HG02981 (cell line): ENCODE measurements around the gene SNRNP25.

ENCODE experiments used
- ATAC-seq: cut with Tn5 transposase; IDR thresholded peaks from one replicate; pipeline ENCODE4 v1.9.1; 2021; ENCODE audit warnings: mild to moderate bottlenecking, moderate library complexity; ENCODE audit not compliant: unreplicated experiment

The SNRNP25 gene

DNA sequence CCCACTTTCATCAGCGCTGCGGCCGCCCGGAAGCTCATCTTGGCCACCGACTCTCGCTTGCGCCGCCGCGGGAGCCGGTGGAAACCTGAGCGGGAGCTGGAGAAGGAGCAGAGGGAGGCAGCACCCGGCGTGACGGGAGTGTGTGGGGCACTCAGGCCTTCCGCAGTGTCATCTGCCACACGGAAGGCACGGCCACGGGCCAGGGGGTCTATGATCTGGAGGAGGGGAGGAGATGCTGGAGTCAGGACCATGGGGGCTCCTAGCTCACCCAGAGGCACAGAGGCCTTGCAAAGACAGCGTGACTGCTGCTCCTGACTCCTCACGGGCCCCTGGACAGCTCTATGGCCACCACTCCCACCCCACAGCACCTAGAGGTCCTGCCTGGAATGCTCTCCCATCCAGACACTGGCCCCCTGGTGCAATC, 9.4 kb downstream of the SNRNP25 start:
- ATAC-seq: no peak

DNA sequence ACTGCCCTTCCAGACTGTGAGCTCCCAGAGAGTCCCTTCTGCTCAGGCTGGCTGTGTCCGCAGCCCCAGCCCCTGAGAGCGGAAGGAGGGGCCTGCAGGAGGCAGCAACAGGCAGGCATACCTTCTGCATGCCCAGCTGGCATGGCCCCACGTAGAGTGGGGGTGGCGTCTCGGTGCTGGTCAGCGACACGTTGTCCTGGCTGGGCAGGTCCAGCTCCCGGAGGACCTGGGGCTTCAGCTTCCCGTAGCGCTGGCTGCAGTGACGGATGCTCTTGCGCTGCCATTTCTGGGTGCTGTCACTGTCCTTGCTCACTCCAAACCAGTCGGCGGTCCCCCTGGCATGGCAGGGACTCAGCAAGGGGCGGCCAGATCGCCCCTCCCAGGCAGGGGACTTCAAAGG, 9.8 kb downstream of the SNRNP25 start:
- no peak for ATAC-seq

DNA sequence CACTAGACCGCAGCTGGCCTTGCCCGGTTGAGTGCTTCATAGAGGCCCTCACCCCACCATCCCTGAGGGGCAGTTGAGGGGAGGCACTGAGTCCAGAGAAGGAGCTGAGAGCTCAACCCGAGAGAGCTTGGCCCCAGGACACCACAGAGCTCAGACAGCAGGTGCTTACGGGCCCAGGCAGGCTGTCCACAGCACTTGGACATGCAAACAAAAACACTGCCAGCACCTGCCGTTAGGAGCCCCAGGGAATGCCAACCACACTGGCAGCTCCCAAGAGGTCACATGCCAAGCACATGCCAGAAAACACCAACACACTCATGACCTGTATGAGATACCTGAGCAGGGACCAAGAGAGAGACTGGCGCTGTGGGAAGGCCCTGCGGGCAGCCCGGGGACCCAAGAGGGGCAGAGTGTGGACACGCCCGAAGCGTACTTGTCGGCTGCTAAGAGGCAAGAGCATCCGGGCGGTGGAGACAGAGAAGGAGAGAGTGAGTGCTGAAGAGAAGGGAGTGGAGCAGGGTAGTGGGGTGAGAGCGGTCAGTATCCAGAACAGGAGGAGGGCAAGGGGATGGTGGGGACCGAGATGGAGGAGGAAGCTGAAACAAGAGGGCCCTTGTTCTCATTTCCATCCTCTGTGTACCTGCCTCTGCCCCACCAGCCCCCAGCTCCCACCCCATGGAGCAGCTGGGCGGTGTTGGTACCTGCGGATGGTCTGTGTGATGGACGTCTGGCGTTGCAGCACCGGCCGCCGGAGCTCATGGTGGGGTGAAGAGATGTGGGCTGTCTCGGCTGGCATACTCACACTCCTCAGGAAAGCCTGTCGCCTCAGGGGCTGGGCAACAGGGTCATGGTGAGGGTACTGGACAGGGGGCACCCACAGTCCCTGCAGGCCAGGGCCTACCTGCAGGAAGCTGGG, 10.6 kb downstream of the SNRNP25 start:
- no peak for ATAC-seq

DNA sequence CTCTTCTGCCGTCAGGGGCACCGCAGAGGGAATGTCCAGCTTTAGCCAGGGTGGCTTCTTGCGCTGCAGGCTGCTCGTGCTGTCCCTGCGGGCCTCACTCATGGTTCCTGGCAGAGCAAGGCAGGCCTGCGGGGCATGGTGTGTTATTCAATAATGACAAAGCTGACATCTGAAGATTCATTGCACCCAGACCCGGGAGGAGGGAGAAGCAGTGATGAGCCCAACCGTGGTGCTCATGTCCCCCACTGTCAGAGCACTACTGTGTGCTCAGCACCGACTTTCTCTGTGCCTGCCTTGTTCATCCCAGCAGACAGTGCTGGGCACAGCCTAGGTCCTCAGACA, 11.3 kb downstream of the SNRNP25 start:
- no peak for ATAC-seq

DNA sequence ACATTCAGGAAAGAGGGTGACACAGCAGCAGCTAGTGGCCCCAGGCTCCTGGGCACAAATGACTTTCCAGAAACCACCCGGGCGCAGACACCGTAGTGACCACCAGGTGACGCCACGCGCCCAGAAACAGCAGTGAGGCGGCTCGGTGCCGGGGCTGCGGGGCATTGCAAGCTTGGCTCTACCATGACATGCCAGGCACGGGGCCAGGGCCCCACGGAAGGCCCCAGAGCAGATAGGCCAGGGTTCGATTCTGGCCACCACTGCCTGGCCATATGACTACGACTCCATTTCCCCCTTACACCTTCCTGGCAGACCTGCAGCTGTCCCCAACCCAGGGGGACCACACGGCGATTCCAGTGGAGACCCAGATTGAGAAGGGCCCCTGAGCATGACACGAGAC, 12.1 kb downstream of the SNRNP25 start:
- ATAC-seq: no peak

DNA sequence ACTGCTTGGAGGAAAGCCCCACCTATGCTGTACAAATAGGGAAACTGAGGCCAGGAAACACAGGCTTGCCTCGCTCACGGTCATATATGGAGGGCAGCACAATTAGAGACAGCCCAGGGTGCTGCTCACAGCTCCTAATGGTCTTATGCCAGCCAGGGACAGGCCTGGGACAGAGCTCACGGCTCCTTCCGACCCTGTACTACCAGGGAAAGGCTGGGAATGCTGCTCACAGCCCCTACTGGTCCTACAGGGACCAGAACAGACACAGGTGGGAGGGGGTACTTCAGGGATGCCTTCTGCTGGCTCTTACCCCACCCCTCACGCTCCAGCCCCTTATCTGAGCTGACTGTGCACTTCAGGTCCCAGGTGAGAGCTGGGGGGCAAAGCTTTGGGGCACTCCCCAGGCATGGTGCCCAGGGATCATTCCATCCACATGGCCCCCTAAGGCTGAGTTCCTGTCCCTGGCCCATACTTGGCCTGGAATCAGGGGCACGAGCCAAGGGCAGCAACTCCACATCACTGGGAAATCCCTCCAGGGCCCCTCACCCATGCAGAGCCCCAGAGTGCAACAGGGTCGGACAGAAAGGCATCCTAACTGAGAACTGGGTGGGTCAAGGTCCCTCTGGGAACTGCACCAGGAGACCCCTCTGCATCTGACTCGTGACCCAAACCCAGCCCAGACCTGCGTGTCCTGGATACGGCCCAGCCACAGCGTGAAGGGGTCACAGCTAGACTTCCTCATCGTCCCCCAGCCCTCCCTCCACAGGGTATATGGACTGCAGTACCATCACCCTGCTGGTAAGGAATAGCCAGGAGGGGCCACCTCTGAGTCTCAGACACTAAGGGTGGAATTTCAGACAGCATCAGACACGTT, 12.9 kb downstream of the SNRNP25 start:
- ATAC-seq: no peak

DNA sequence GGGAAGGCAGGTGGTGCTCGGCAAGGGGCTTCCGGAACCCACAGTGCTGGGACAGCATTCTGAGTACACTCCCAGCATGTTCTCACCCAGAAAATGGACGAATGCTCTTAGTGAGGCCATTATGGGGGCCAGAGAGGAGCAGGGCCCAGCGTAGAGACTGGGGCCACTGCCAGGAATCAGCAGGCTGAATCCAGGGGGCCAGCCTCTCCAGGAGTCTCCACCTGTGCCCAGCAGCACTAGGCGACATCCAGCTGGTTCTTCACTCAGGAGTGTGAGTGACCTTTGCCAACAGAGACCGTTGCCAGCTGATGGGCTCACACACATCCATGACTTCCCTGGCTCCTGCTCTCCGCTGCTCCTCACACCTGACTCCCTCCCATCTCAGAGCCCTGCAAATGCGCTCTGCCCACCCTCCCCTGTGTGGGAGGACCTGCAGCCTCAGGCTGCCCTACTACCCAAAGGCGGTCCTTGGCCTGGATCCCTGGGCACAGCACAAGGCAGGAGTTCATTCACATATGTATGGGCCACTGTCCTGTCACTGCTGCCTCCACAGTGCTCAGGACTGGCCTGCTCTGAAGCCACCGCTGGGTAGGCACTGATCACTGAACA, 13.7 kb downstream of the SNRNP25 start:
- no peak for ATAC-seq

DNA sequence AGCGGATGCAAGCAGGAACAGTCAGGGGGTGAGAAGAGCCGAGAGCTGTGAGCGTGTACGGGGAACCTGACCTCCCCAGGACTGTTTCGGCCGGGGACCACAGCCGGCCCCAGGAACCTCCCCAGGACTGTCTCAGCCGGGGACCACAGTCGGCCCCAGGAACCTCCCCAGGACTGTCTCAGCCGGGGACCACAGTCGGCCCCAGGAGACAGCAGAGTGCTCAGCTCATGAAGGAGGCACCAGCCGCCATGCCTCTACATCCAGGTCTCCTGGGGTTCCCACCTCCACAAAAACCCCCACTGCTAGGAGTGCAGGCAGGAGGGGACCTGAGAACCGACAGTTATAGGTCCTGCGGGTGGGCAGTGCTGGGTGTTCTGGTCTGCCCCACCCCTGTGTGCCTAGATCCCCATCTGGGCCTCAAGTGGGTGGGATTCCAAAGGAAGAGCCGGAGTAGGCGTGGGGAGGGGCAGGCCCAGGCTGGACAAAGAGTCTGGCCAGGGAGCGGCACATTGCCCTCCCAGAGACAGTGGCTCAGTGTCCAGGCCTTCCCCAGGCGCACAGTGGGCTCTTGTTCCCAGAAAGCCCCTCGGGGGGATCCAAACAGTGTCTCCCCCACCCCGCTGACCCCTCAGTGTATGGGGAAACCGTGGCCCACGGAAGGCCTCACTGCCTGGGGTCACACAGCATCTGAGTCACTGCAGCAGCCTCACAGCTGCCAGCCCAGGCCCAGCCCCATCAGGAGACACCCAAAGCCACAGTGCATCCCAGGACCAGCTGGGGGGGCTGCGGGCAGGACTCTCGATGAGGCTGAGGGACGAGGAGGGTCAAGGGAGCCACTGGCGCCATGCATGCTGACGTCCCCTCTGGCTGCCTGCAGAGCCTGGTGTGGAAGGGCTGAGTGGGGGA, 14.5 kb downstream of the SNRNP25 start:
- no peak for ATAC-seq

DNA sequence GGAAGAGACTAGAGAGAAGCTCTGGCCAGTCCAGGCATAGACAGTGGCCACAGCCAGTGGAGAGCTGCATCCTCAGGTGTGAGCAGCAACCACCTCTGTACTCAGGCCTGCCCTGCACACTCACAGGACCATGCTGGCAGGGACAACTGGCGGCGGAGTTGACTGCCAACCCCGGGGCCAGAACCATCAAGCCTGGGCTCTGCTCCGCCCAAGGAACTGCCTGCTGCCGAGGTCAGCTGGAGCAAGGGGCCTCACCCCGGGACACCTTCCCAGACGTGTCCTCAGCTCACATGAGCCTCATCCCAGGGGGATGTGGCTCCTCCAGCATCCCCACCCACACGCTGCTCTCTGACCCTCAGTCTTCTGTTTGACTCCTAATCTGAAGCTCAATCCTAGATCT, 15.6 kb downstream of the SNRNP25 start:
- no peak for ATAC-seq

DNA sequence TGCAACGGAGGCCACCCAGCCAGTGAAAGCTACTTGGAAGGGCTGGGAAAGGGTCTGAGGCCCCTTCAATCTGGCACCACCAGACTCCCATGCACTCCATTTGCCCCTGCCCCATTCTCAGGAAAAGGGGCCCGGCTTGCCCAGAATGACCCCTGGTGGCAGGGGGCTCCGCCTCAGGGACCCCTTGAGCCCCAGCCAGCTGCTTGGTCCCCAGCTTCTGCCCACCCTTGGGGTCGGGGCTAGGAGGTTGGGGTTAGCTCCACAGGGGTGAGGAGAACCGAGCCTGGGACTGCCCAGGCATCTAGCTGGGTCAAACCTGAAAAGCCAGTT, 17.5 kb downstream of the SNRNP25 start:
- no peak for ATAC-seq

DNA sequence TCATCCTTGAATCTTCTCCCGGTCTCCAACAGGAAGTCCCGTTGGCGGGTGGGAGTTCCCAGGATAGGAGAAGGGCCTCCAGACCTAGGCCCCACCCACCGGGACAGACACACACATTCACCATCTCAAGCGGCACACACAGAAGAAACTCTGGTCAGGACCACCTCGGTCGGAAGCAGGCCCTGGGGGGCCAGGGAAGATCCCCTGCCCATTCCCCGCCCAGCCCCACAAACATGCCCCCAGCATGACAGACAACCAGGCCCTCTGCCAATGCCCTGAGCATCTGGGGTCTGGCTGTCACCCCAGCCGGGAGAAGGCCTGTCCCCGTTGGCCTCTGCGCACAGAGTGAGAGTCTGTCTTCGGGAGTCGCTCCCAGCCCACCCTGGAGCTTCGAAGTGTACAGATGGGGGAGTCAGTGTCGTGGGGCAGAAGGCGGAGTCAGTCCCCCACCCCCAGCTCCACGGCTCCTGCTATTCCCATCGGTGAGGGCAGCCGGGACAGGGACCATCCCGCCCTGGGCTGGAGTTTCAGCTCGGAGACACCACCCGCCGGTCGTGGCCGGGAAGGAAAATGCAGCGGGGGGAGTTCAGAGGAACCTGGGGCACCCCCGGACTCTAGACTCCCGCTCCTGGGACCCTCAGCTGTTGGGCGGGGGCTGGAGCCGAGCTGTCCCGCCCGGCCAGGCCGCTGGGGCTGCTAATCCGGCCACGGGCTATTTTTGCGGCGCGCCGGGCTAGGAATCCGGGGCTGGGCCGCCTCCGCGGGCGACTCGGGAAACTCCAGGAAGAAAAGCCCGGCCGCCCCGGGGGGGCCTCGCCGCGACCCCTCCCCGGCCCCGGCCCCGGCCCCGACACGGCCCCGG, 18.1 kb downstream of the SNRNP25 start:
- ATAC-seq: no peak

DNA sequence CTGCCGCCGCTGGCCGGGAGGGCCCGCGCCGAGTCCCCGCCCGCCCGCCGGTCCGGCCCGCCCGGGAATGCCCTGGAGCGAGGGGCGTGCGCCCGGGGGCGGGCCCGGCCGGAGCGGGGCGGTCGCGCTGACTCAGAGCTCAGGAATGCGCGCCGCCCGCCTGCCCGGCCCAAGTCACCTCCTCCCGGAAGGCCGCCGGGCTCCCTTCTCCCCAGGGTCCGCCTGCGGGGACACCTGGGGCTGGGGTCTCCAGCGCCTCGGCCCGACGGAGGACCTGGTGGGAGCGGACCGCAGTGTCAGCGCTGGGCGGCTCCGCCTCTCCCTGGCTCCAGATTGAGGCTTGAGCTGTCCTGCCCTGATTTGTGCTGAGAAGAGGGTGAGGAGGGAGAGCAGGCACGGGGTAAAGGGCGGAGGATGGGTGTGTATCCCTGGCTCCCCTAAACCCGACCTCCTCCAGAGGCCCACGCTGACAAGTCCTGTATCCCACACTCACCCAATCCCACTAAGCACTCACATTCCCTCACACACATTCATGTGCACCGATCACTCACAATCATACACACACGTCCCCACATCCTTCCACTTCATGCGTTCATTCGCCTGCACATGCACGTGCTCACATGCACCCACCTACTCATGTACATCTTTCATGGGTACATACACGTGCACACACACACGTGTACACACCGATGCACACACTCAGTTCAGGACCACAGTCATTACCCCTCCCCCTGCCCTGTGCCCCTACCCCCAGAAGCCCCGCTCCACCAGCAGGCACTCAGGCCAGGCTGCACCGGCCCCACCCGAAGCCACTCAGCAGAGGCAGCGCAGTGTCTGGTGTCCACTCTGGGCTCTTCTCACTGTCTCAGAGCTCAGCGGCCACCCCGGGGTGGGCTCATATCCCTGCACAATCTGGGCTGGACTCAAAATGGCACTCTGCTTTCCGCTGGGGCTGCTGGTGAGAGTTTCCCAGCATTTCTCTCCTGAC, 19.2 kb downstream of the SNRNP25 start, which contains the start of gene RHBDF1:
RHBDF1 (minus strand) TSS at position 71 of the 988 bp plus-strand sequence. CDS start 7,616 bp downstream, outside the sequence.
- ATAC-seq: no peak

DNA sequence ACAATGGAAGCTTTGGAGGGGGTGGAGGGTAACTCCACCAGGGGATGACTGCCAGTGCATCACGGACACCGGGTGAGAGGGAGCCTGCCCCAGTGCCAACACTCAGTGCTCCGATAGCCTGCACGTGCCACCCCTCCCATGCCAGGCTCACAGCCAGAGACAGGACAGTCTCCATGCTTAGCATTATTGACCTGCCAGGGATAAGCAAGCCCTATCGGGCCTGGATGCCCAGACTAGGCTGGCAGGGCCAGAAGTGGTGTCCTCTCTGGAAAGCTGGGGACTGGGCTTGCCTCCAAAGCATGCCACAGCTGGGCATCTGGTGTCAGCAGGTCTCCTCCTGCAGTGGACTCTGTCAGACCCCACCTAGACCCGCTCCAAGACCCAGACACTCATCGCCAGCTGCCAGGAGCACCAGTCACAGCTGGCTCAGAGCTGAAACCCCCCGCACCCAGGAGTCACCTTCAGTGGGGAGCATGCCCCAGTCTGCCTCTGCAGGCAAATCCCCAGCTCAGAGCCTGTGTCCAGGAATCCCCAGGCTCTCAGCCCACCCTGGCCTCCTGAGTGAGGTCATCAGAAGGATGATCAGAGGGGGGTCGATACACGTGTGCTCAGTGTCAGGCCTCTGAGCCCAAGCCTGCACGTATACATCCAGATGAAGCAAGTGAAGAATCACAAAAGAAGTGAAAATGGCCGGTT, 20.6 kb downstream of the SNRNP25 start:
- ATAC-seq: no peak

DNA sequence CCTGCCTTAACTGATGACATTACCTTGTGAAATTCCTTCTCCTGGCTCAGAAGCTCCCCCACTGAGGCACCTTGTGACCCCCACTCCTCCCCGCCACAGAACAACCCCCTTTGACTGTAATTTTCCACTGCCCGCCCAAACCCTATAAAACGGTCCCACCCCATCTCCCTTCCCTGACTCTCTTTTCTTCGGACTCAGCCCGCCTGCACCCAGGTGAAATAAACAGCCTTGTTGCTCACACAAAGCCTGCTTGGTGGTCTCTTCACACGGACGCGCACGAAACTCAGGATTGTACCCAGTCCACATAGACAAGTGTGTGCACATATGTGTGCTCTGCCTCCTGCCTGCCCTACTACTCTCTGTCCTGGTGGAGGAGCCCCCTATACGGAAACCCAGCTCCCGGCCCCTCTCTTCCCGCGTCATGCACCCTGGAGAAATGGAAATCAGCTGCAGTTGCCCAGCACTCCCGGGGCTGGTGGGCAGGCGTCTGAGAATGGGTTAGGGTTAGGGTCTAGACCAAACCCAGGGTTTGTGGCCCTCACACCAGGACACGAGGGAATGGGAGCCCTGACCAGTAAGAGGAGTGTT, 21.2 kb downstream of the SNRNP25 start:
- ATAC-seq: no peak

DNA sequence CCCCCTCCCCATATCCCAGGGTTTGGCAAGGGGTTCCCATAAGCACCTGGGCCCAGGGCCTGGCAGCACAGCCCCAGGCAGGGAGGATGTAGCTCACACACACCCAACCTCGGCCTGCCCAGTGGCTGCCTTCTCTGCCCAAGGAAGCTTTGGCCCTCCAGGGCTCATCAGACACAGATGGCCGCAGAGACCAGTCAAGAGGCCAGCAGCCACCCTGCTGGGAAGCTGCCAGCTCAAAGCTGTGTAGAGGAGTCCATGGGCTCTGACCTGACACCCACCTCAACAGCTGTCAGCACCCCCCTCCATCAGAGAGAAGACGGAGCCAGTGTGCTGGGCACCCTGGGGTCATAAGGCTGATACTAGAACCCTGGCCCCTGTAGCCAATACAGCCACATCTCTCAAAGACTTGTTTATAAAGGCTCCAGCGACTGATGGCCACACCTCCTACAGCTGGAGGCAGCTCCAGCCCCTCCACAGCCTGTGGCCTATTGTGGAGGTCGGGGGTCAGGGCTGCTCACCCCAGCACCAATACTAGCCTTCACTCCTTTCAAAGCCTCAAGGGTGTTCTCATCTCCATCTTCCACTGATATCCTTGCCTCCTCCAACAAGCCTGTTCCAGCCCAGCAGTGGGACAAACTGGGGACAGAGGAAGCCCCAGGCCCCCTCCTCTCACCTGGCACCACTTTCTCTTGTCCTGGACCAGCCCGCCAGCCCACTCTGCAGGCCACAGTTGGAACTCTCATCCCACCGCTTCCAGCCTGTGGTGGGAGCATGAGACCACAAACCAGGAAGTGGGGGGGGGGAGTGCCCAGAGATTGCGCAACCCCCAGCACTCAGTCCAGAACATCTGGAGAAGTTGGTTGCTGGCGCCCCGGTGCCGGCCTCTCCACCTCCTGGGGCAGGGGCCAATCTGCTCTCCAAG, 22.2 kb downstream of the SNRNP25 start:
- ATAC-seq: no peak

DNA sequence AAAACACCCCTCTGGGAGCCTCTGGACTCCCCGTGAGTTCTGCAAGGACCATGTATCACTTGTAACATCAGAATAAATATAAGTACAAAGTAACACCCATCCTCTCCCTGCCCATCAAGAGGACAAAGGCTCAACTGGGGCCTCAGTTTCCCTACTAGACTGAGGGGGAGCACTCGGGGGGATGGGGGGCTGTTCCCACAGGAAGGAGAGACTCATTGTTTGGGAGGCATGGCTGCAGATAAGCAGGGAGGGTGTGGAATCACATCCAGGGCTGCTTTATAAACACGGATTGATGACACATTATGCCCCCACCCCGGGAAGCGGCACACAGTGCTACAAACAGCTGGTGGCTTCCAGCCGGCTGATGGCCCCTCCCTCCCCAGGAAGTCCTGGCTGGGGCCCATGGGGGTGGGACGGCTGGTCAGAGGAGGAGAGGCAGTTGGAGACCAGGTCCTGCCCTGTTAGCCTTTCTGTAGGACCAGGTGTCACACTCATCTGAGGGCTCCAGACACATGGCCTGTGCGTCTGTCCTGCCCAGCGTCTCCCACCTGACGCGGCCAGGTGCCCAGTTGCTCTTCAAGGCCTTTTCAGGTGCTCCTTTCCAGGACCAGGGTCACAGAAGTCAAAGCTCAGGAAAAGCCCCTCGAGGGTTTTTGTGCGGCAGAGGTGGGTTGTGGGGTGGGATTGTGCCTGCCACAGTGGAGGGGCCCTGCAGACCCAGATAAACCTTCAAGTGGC, 23.1 kb downstream of the SNRNP25 start:
- no peak for ATAC-seq
